ENCODE results near the gene SPEF1. TPM values are rescaled to one million over a fixed set of nuclear protein-coding genes. Genes with fewer than 3 reads are reported as not detected.

SPEF1 gene
- total and polyA plus RNA-seq, 4 donors = 2.8 to 11.4 (median 9.1) TPM

Other genes starting within 250 kb of the SPEF1 start
- gene GFRA4, start 118.0 kb downstream of the SPEF1 start, total RNA-seq = not detected
- under 1 TPM in 1 of 2 donors, not detected in 1; 0.15 TPM for gene GFRA4, start 118.0 kb downstream of the SPEF1 start, polyA plus RNA-seq (ENCODE audit: insufficient read length in 2 of 2)
- 10 to 100 TPM; 21.1 to 45.9 TPM for gene ADAM33, start 99.4 kb downstream of the SPEF1 start, total RNA-seq
- 10 to 100 TPM; 18.9 to 46.3 TPM for gene ADAM33, start 99.4 kb downstream of the SPEF1 start, polyA plus RNA-seq (ENCODE audit: insufficient read length in 2 of 2)
- 1 to 10 TPM; 1.8 to 1.9 TPM for gene SIGLEC1, start 68.8 kb downstream of the SPEF1 start, total RNA-seq
- gene SIGLEC1, start 68.8 kb downstream of the SPEF1 start, polyA plus RNA-seq (ENCODE audit: insufficient read length in 2 of 2) = 1 to 10 TPM in 1 of 2 donors, under 1 TPM in 1; 0.71 to 1.1 TPM
- 10 to 100 TPM in 1 of 2 donors, 1 to 10 TPM in 1; 4.1 to 14.8 TPM for gene HSPA12B, start 48.8 kb downstream of the SPEF1 start, total RNA-seq
- 10 to 100 TPM; 13.2 to 16.1 TPM for gene HSPA12B, start 48.8 kb downstream of the SPEF1 start, polyA plus RNA-seq (ENCODE audit: insufficient read length in 2 of 2)
- 10 to 100 TPM; 15.6 to 40.4 TPM for gene ADISSP, start 13.7 kb downstream of the SPEF1 start, total RNA-seq
- gene ADISSP, start 13.7 kb downstream of the SPEF1 start, polyA plus RNA-seq (ENCODE audit: insufficient read length in 2 of 2) = 10 to 100 TPM; 47.6 to 53.9 TPM
- gene CENPB, start 5.3 kb upstream of the SPEF1 start, total RNA-seq = 10 to 100 TPM; 35.9 to 74.8 TPM
- gene CENPB, start 5.3 kb upstream of the SPEF1 start, polyA plus RNA-seq (ENCODE audit: insufficient read length in 2 of 2) = 10 to 100 TPM; 75.5 to 80.3 TPM
- gene CDC25B, start 14.9 kb upstream of the SPEF1 start, total RNA-seq = 10 to 100 TPM; 22.2 to 44.4 TPM
- gene CDC25B, start 14.9 kb upstream of the SPEF1 start, polyA plus RNA-seq (ENCODE audit: insufficient read length in 2 of 2) = 10 to 100 TPM; 48.5 to 66.8 TPM
- gene AP5S1, start 39.1 kb upstream of the SPEF1 start, total RNA-seq = 10 to 100 TPM; 10.3 to 18.7 TPM
- 10 to 100 TPM; 12.4 to 19.1 TPM for gene AP5S1, start 39.1 kb upstream of the SPEF1 start, polyA plus RNA-seq (ENCODE audit: insufficient read length in 2 of 2)
- gene MAVS, start 65.4 kb upstream of the SPEF1 start, total RNA-seq = 10 to 100 TPM; 12.3 to 21.2 TPM
- gene MAVS, start 65.4 kb upstream of the SPEF1 start, polyA plus RNA-seq (ENCODE audit: insufficient read length in 2 of 2) = 10 to 100 TPM; 23.5 to 34.9 TPM
- 10 to 100 TPM; 45.2 to 52.5 TPM for gene PANK2, start 107.9 kb upstream of the SPEF1 start, total RNA-seq
- gene PANK2, start 107.9 kb upstream of the SPEF1 start, polyA plus RNA-seq (ENCODE audit: insufficient read length in 2 of 2) = 10 to 100 TPM; 31.0 to 39.8 TPM
- 10 to 100 TPM; 14.8 to 15.3 TPM for gene RNF24, start 234.1 kb upstream of the SPEF1 start, total RNA-seq
- 10 to 100 TPM; 23.8 to 25.7 TPM for gene RNF24, start 234.1 kb upstream of the SPEF1 start, polyA plus RNA-seq (ENCODE audit: insufficient read length in 2 of 2)

All from spinal cord (tissue), 4 donors.